Measurements from ENCODE around the gene PRKCQ.

DNA sequence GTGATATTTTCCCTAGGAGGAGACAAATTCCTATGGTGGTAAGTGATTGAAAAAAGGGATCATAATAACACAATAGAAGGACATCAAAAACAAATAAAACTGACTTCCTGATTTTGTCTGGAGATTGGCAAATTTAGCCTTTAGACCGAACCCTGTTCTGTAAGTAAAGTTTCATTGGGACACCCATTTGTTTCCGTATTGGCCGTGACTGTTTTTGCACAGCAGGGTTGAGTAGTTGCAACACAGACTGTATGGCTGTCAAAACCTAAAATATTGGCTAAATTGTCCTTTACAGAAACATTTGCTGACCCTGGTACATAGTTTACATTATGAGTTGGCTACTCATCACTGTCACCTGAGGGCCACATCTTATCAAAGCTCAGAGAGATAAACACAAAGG lies 168.6 kb downstream of the PRKCQ start:
- TF ChIP-seq, protein P1, sequence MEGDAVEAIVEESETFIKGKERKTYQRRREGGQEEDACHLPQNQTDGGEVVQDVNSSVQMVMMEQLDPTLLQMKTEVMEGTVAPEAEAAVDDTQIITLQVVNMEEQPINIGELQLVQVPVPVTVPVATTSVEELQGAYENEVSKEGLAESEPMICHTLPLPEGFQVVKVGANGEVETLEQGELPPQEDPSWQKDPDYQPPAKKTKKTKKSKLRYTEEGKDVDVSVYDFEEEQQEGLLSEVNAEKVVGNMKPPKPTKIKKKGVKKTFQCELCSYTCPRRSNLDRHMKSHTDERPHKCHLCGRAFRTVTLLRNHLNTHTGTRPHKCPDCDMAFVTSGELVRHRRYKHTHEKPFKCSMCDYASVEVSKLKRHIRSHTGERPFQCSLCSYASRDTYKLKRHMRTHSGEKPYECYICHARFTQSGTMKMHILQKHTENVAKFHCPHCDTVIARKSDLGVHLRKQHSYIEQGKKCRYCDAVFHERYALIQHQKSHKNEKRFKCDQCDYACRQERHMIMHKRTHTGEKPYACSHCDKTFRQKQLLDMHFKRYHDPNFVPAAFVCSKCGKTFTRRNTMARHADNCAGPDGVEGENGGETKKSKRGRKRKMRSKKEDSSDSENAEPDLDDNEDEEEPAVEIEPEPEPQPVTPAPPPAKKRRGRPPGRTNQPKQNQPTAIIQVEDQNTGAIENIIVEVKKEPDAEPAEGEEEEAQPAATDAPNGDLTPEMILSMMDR (IDR thresholded peaks at IDR 0.05; ENCODE audit: low read length): no peak
- TF ChIP-seq EZH2 (optimal IDR thresholded peaks at IDR 0.05; ENCODE audit: low read depth, low read length): no peak
- no peak for TF ChIP-seq EZH2phosphoT487 (IDR thresholded peaks at IDR 0.05; ENCODE audit: low read length)

Data from MM.1S (cell line).